Stimulated activated CD4-positive, alpha-beta T cell treated with anti-CD3 and anti-CD28 coated beads, Interleukin-15, amount 100 ng/mL, for 1 hour (primary cell): ENCODE measurements around the gene DYNC1H1.
"Not testable (repeated sequence)": the region's sequence is repeated elsewhere in the genome, so short reads cannot be mapped to it uniquely, and the experiment has no call there.

Experiments
- DNase-seq, 2 donors: peaks; one replicate each; pipeline ENCODE4 v3.0.0-alpha.2; 2020; ENCODE audit warnings: low read depth in 1 of 2, low spot score in 1 of 2

The DYNC1H1 gene

GRCh38 chr14:101963052-101963451 lies 1.3 kb upstream of the DYNC1H1 start:
- no peak for DNase-seq

GRCh38 chr14:101963656-101964296 lies 597 bp upstream of the DYNC1H1 start:
- no peak for DNase-seq

DNA sequence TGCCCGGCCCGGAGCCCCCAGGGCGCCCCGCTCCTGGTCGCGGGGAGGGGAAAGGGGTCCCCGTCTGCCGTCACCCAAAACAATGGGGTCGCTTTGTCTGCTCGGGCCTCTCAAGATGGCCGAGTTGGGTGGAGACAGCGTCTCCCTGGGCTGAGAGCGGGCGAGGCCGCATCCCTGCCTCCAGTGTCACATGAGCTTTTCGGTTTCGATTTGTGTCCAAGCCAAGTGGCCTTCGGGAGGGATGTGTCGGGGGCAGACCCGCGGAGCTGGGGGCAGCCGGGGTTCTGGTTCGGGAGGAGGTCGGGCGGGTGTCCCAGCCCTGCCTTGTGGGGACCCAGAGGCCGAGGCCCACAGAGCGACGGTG lies 790 bp downstream of the DYNC1H1 start:
- peak; percentile 26 to 35 for DNase-seq

- DNase-seq: no peak
These were observed 1.7 kb downstream of the DYNC1H1 start for GRCh38 chr14:101965770-101966722.

- DNase-seq: no peak
These were observed 2.4 kb downstream of the DYNC1H1 start for GRCh38 chr14:101966742-101967141.

DNA sequence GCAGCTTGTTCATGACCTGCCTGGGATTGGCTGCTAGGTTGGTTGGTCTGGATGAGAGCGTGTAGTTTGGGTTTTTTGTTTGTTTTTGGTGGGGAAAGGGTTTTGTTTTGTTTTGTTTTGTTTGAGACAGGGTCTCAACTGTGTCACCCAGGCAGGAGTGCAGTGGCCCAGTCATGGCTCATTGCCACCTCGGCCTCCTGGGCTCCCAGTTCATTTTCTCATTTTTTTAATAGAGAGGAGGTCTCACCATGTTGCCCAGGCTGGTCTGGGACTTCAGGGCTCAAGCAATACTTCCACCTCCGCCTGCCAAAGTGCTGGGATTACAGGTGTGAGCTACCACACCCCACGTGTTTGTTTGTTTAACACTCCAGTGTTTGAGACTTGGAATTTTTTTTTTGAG lies 3.8 kb downstream of the DYNC1H1 start:
- DNase-seq: no peak

DNA sequence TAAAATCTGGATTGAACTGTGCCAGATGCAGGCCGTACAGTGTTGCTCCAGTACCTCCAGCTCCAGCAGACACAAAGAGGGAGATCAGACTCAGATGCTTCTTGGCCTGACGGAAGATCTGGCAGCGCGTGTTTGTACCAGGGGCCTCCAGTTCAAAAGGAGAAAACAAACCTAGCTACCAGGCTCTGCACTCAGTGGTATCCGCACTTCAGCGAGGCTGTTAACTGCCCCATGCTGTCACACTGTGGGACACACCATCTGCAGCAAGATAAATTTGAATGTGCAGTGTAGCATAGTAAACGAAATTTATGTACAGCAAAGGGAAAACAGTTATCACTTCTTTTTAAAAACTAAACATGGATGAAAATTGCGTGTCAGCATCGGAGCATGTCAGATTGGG lies 5.1 kb downstream of the DYNC1H1 start:
- DNase-seq: no peak

DNA sequence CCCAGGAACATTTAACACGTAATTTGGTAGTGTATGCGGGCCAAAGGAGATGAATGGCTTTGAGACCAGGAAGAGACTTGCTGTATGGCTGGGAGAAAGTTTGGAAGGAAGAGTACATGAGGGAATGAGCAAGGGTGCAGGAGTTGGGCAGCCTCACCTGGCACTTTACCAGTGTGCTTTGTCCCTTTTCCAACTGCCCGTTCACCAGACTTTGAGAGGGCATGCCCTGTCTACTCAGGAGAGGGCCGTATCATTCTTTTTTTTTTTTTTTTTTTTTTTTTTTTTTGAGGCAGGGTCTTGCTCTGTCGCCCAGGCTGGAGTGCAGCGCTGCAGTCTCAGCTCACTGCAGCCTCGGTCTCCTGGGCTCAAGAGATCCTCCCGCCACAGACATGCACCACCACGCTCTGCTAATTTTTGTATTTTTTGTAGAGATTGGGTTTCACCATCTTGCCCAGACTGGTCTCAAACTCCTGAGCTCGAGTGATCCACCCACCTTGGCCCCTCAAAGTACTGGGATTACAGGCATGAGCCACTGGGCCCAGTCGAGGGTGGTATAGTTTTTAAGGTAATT lies 6.5 kb downstream of the DYNC1H1 start:
- DNase-seq: no peak

DNA sequence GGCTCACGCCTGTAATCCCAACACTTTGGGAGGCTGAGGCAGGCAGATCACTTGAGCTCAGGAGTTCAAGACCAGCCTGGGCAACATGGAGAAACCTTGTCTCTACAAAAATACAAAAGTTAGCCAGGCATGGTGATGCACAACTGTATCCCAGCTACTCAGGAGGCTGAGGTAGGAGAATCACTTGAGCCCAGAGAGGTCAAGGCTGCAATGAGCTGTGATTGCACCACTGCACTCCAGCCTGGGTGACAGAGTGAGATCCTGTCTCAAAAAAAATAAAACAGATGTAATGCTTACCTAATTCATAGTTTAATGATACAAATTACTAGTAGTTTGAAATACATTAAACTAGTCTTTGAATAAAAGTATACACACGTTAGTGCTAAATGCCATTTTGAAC lies 7.1 kb downstream of the DYNC1H1 start:
- not testable (repeated sequence) for DNase-seq

GRCh38 chr14:101972126-101972866 lies 7.9 kb downstream of the DYNC1H1 start:
- no peak for DNase-seq

DNA sequence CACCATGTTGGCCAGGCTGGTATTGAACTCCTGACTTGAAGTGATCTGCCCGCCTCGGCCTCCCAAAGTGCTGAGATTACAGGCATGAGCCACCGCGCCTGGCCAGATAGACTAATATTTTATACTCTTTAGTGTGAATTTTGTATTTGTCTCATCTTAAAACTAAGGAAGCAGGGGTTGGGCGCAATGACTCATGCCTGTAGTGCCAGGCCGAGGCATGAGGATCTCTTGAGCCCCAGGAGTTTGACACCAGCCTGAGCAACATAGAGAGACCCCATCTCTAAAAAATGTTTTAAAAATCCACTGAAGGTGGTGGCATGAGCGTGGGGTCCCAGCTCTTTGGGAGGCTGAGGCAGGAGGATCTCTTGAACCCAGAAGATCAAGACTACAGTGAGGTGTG lies 9.0 kb downstream of the DYNC1H1 start:
- DNase-seq: no peak

GRCh38 chr14:101975231-101975630 lies 10.9 kb downstream of the DYNC1H1 start:
- no peak for DNase-seq

DNA sequence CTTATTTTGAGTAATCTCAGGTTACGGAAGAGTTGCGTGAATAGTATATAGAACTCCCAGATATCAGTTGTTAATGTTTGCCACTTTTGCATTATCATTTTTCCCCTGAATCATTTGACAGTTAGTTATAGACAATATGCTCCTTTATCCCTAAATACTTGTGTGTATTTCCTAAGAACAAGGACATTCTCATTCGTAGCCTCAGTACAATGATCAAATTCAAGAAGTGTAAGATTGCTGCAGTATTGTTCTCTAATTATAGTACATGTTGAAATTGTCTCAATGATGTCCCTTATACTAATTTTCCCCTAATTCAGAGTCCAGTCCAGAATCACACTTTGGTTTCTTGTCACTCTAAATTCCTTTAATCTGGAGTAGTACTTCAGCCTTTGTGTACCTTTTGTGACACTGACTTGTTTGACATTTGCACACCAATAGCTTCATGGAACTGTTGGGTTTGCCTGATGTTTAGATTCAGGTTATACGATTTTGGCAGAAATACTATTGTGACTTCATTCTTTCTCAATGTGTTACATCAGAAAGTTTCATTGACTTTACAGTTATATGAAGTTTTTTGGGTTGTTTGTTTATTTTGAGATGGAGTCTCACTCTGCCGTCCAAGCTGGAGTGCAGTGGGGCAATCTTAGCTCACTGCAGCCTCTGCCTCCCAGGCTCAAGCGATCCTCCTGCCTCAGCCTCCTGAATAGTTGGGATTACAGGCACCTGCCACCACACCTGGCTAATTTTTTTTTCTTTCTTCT lies 13.1 kb downstream of the DYNC1H1 start:
- DNase-seq: no peak

DNA sequence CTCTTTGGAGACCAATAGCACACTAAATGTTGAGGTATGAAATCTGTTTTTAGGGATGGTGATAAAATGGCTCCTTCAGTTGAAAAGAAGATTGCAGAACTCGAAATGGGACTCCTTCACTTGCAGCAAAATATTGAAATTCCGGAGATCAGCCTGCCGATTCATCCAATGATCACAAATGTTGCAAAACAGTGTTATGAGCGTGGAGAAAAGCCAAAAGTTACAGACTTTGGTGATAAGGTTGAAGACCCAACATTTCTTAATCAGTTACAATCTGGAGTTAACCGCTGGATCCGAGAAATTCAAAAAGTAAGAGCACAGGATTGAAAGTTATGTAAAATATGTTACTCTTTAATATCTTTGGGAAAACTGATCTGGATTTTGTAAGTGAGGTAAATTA lies 15.3 kb downstream of the DYNC1H1 start:
- DNase-seq: no peak

DNA sequence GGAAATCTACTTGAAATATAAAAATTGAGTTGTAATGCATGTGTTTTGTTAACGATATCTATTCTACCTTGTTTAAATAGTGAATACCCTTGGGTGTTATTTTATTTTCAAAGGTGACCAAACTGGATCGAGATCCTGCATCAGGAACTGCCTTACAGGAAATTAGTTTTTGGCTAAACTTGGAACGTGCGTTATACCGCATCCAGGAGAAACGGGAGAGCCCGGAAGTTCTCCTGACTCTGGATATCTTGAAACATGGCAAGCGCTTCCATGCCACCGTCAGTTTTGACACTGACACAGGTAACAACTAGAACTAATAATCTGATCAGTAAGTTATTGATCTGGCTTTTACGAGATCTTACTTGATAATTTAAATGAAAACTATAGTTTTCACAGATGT lies 15.9 kb downstream of the DYNC1H1 start:
- DNase-seq: no peak

DNA sequence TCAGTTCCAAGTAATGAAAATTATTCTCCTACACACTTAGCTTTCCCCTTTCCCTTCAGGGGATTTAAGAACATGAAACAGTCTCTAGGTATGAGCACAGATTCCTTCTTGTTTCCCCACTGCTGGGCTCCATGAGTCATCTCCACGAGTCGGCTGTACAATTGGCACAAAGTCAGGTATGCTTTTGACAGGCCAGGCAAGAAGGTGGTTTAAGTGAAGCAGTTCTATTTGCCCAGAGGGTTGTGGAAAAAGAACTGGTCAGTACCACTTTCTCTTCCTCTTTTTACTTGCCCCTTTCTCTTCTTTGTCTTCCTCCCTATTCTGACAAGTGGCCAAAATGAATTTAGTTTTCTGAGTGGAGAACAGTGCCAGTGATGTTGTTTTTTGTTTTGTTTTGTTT lies 16.3 kb downstream of the DYNC1H1 start:
- no peak for DNase-seq

DNA sequence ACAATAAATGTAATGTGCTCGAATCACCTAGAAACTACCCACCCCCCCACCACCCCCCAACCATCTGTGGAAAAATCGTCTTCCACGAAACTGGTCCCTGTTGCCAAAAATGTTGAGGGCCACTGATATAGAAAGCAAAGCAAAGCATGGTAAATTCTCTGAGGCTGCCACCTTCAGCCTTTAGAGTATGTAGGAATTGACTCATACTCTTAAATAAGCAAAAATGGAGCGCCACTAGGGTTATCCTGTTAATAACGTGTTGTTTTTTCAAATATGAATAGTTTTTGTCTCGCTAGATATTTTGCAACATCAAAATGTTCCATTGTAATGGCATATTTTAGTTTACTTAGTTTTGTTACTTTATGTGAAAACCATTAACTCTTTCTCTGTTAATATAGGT lies 18.2 kb downstream of the DYNC1H1 start:
- no peak for DNase-seq

GRCh38 chr14:101984831-101985230 lies 20.5 kb downstream of the DYNC1H1 start:
- not testable (repeated sequence) for DNase-seq

DNA sequence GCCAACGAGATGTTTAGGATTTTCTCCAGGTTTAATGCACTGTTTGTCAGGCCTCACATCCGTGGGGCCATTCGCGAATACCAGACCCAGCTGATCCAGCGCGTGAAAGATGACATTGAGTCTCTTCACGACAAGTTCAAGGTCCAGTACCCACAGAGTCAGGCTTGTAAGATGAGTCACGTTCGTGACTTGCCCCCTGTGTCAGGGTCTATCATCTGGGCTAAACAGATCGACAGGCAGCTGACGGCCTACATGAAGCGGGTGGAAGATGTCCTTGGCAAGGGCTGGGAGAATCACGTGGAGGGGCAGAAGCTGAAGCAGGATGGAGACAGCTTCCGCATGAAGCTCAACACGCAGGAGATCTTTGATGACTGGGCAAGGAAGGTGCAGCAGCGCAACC lies 21.6 kb downstream of the DYNC1H1 start:
- no peak for DNase-seq

- DNase-seq: no peak
These were observed 22.6 kb downstream of the DYNC1H1 start for GRCh38 chr14:101986953-101987352.

GRCh38 chr14:101988377-101988776 lies 24.0 kb downstream of the DYNC1H1 start:
- DNase-seq: no peak
